Testis (tissue), 2 donors: Measurements from ENCODE around the gene BLMH.

Experiments used
- CTCF ChIP-seq, 3 experiments: fragments of 450-650 bp in 2 of 3; fragments of 200-600 bp in 1 of 3; sonication (generic) in 1 of 3; IDR thresholded peaks; one replicate each; pipeline ENCODE4 v1.5.1; 2016 to 2019; ENCODE audit warnings: antibody characterized with exemption in 3 of 3, mild to moderate bottlenecking in 2 of 3, moderate library complexity in 1 of 3
- POLR2A ChIP-seq: fragments of 450-650 bp; IDR thresholded peaks from one replicate; pipeline ENCODE4 v1.6.1; 2017; ENCODE audit warnings: antibody characterized with exemption, mild to moderate bottlenecking, moderate library complexity

GRCh38 chr17:30241051-30241450, 50.7 kb downstream of the BLMH start:
- TF ChIP-seq CTCF (IDR thresholded peaks at IDR 0.05) (no peak), POLR2A (no peak)
